Esophagus muscularis mucosa (tissue), 3 donors: Measurements from ENCODE around the gene MBOAT2.

Experiments used
- POLR2AphosphoS5 ChIP-seq, 2 donors: sonication (generic); formaldehyde crosslinking; IDR thresholded peaks; one replicate each; pipeline ENCODE4 v1.6.1; 2017; ENCODE audit warnings: antibody characterized with exemption in 2 of 2
- TF ChIP-seq, protein P1 (sequence below), 3 experiments: fragments of 200-600 bp in 2 of 3; fragments of 450-650 bp in 1 of 3; sonication (generic) in 2 of 3; IDR thresholded peaks; one replicate each; pipeline ENCODE4 v1.5.1; 2017 to 2019; ENCODE audit warnings: antibody characterized with exemption in 3 of 3, mild to moderate bottlenecking in 2 of 3, moderate library complexity in 1 of 3

DNA sequence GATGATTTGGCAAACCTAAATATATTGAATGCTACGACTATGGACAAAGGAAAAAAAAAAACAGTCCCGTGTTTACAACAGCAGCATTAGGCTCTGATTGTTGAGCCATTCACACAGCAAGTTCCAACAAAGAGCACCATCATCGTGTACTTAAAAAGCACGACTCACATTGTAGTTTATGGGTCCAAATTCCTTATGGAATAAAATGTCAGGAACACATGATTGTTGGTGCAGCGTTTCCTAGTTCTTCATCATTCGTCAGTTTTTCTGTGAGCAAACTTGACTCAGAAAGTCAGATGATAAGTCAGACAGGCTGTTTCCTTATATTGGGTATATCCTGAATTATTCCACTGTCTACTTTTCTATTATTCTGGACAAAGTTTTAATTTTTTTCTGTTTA, 156.1 kb downstream of the MBOAT2 start:
- no peak for TF ChIP-seq POLR2AphosphoS5 (IDR thresholded peaks at IDR 0.05)
- TF ChIP-seq, protein P1, sequence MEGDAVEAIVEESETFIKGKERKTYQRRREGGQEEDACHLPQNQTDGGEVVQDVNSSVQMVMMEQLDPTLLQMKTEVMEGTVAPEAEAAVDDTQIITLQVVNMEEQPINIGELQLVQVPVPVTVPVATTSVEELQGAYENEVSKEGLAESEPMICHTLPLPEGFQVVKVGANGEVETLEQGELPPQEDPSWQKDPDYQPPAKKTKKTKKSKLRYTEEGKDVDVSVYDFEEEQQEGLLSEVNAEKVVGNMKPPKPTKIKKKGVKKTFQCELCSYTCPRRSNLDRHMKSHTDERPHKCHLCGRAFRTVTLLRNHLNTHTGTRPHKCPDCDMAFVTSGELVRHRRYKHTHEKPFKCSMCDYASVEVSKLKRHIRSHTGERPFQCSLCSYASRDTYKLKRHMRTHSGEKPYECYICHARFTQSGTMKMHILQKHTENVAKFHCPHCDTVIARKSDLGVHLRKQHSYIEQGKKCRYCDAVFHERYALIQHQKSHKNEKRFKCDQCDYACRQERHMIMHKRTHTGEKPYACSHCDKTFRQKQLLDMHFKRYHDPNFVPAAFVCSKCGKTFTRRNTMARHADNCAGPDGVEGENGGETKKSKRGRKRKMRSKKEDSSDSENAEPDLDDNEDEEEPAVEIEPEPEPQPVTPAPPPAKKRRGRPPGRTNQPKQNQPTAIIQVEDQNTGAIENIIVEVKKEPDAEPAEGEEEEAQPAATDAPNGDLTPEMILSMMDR (IDR thresholded peaks at IDR 0.05) = no peak
